Neutrophil (primary cell): ENCODE results near the gene CFAP54.

Experiments
- H3K27ac ChIP-seq: fragments of 200-600 bp; sonication (generic); 2 replicates; pipeline ENCODE4 v1.5.1; 2016; ENCODE audit warnings: mild to moderate bottlenecking, moderate library complexity
- H3K27me3 ChIP-seq: fragments of 200-600 bp; sonication (generic); 2 replicates; pipeline ENCODE4 v1.6.0; 2016; ENCODE audit warnings: mild to moderate bottlenecking
- H3K36me3 ChIP-seq: fragments of 200-600 bp; sonication (generic); 2 replicates; pipeline ENCODE4 v1.5.1; 2017
- H3K4me1 ChIP-seq, 2 experiments: fragments of 200-600 bp in 1 of 2; sonication (generic) in 1 of 2; 1 replicate in 1 of 2; 2 replicates in 1 of 2; pipeline versions ENCODE4 v1.5.1 to v1.6.1; 2013 to 2016; ENCODE audit warnings: low read depth in 1 of 2, low read length in 1 of 2, mild to moderate bottlenecking in 1 of 2, moderate library complexity in 1 of 2; ENCODE audit not compliant: control insufficient read depth in 1 of 2, insufficient read depth in 1 of 2
- H3K4me3 ChIP-seq, 2 experiments: fragments of 200-600 bp in 1 of 2; sonication (generic) in 1 of 2; 1 replicate in 1 of 2; 2 replicates in 1 of 2; pipeline ENCODE4 v1.5.1; 2013 to 2016; ENCODE audit warnings: low read depth in 1 of 2, low read length in 1 of 2, mild to moderate bottlenecking in 1 of 2, moderate library complexity in 1 of 2
- H3K9me3 ChIP-seq: fragments of 200-600 bp; sonication (generic); 2 replicates; pipeline ENCODE4 v1.5.1; 2016
- TF ChIP-seq, protein P1 (sequence below): fragments of 200-600 bp; sonication (generic); IDR thresholded peaks from 2 replicates; pipeline ENCODE4 v1.5.1; 2016; ENCODE audit warnings: antibody characterized with exemption

Gene CFAP54

DNA sequence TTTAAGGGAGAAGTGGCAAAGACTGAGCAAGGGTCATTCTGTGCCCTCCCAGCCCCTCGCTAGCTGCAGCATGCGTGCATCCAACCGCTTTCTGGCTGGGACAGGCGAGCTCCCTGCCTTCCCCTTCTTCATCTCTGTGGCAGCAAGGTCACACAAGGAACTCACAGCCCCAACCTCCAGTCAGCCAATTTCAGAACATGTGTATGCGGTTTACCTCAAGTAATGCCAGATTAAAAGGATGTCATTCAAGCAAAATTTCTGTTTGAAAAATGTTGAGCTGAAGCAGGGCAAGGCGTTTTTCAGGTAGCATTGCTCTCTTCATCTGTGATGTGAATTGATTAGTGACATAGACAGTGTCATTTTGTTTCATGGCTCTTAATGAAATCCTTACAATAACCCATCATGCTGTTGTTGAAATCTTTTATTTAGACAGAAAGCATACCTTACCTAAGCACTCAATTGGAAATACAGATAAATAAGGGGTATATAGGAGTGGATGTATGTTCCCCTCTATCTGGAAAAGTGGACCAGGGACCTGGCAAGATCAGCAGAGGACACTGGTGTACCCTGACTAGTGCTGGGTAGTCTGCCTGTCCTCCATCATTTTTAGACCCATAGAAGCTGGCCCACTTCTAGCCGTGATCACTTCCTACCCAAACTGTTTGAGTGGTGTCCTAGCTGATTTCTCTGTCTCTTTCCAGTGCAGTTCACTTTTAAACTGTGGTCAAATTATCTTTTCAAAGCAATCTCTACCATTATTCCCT lies 334.9 kb downstream of the CFAP54 start:
- H3K9me3 ChIP-seq, result no peaks in the 10 kb centered on the region
- H3K36me3 ChIP-seq, result no peaks in the 10 kb centered on the region
- H3K27ac ChIP-seq, result no peak overlapping the region
- H3K27me3 ChIP-seq, result no peaks in the 10 kb centered on the region
- no peaks in the 10 kb centered on the region for H3K4me1 ChIP-seq
- no peak overlapping the region for H3K4me3 ChIP-seq
- TF ChIP-seq, protein P1, sequence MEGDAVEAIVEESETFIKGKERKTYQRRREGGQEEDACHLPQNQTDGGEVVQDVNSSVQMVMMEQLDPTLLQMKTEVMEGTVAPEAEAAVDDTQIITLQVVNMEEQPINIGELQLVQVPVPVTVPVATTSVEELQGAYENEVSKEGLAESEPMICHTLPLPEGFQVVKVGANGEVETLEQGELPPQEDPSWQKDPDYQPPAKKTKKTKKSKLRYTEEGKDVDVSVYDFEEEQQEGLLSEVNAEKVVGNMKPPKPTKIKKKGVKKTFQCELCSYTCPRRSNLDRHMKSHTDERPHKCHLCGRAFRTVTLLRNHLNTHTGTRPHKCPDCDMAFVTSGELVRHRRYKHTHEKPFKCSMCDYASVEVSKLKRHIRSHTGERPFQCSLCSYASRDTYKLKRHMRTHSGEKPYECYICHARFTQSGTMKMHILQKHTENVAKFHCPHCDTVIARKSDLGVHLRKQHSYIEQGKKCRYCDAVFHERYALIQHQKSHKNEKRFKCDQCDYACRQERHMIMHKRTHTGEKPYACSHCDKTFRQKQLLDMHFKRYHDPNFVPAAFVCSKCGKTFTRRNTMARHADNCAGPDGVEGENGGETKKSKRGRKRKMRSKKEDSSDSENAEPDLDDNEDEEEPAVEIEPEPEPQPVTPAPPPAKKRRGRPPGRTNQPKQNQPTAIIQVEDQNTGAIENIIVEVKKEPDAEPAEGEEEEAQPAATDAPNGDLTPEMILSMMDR, result no peak

DNA sequence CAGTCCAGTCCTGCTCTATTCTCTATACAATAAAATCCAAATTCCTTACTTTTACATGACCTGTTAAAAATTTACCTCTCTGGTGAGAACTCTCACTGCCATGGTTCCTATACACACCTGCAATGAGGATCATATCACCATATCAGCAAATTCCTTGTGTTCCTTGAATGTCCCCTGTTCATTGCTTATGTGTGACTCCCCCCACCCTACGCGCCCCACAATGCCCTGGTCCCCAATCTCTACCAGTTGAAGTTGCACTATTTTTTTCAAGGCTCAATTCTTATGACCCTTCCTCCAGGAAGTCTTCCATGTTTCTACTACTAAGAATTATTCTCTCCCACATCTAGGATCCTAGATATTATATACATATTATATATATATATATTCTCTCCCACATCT lies 335.5 kb downstream of the CFAP54 start:
- Histone ChIP-seq H3K9me3 (no peaks in the 10 kb centered on the region), H3K4me3 (no peak overlapping the region), H3K27me3 (no peaks in the 10 kb centered on the region), H3K4me1 (no peaks in the 10 kb centered on the region), H3K36me3 (no peaks in the 10 kb centered on the region), H3K27ac (no peak overlapping the region)
- TF ChIP-seq, protein P1, result no peak

DNA sequence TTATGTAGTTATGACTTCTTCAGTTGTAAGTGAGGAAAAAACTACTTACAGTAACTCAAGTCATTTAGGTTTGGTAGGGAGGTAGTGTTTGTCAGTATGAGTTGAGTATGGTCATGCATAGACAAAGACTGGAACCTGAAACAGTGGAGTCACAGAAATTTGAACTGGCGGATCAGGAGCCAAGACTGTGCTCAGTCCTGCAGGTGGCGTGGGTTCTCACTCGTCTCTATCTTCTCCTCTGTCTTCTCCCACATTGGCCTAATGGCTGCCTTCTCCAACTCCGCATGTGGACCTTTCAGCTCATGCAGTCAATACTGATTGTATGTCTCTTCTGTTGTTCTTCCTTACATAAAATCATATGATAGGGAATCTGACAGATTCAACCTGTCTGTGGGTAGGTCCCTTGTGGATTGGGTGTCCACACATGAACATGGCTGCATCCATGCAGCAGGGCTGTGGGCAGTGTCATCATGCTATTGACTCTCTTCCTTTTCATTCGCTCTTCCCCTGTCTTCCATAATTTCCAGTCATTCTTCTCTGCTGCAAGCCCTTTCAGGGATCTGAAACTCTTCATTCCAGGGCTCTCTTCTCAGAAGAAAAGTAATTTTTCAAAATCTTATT lies 338.9 kb downstream of the CFAP54 start:
- Histone ChIP-seq H3K9me3 (no peaks in the 10 kb centered on the region), H3K4me1 (no peaks in the 10 kb centered on the region), H3K36me3 (no peaks in the 10 kb centered on the region), H3K27ac (no peak overlapping the region), H3K4me3 (no peak overlapping the region), H3K27me3 (no peaks in the 10 kb centered on the region)
- TF ChIP-seq, protein P1, result no peak

DNA sequence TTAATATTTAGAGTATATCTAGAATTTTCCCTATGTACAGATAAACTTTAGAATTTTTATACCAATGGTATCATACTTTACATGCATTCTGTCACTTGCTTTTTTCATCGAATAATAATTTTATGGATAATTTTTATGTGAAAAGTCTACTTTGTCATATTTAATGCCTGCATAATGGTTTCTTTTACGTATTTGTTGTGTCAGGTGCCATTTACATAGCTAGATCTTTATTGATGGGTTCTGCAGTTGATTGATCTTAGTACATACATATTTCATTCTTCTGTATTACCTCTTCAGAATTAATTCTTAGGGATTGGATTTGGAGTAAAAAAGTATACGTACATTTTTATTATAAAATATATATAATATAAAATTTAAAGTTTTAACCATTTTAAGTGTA lies 340.0 kb downstream of the CFAP54 start:
- Histone ChIP-seq H3K9me3 (no peaks in the 10 kb centered on the region), H3K27ac (no peak overlapping the region), H3K4me1 (no peaks in the 10 kb centered on the region), H3K4me3 (no peak overlapping the region), H3K36me3 (no peaks in the 10 kb centered on the region), H3K27me3 (no peaks in the 10 kb centered on the region)
- TF ChIP-seq, protein P1, result no peak

DNA sequence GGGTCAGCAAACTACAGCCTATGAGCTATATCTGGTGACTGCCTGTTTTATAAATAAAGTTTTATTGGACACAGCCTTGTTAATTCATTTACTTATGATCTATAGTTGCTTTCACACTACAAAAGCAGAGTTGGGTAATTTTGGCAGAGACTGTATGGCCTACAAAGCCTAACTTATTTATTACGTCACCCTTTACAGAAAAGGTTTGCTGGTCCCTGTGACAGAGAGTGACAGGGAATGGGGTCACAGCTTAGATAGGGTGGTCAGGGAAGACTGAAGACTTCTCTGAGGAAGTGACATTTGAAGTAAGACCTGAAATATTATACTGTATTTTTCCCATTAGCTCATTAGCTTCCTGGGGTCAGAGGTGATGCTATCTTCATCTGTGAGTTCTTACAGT lies 342.0 kb downstream of the CFAP54 start:
- Histone ChIP-seq H3K4me3 (no peak overlapping the region), H3K27me3 (no peaks in the 10 kb centered on the region), H3K4me1 (no peaks in the 10 kb centered on the region), H3K36me3 (no peaks in the 10 kb centered on the region), H3K9me3 (no peaks in the 10 kb centered on the region), H3K27ac (no peak overlapping the region)
- TF ChIP-seq, protein P1, result no peak
